ENCODE measurements around the gene PAK1.

- no peak for TF ChIP-seq CTCF (IDR thresholded peaks at IDR 0.05)
- TF ChIP-seq POLR2A (IDR thresholded peaks at IDR 0.05) = no peak
Measured at GRCh38 chr11:77351281-77351886, 122.5 kb downstream of the PAK1 start.
